RWPE2 (cell line): ENCODE measurements around the gene YARS1.
"Not testable (repeated sequence)": the region's sequence is repeated elsewhere in the genome, so short reads cannot be mapped to it uniquely, and the experiment has no call there.

Experiments
- ATAC-seq: fragments of 200-7000 bp; cut with Tn5 transposase; 3 replicates; pipeline ENCODE4 v1.9.1; 2021; ENCODE audit warnings: low read depth
- DNase-seq: peaks from one replicate; pipeline ENCODE4 v3.0.0-alpha.2; 2020; ENCODE audit warnings: low spot score
- H3K27ac ChIP-seq: fragments of 450-650 bp; 2 replicates; pipeline ENCODE4 v1.5.1; 2017; ENCODE audit warnings: mild to moderate bottlenecking; ENCODE audit not compliant: poor library complexity, severe bottlenecking
- H3K27me3 ChIP-seq: fragments of 250-450 bp; sonication (Bioruptor Pico); 2 replicates; pipeline ENCODE4 v1.5.1; 2021; ENCODE audit warnings: mild to moderate bottlenecking, moderate library complexity; ENCODE audit not compliant: insufficient read depth, poor library complexity, severe bottlenecking
- H3K36me3 ChIP-seq: fragments of 250-450 bp; sonication (Bioruptor Pico); 2 replicates; pipeline ENCODE4 v1.5.1; 2020; ENCODE audit warnings: low read depth, mild to moderate bottlenecking, moderate library complexity
- H3K4me1 ChIP-seq: fragments of 250-450 bp; sonication (Bioruptor Pico); 2 replicates; pipeline ENCODE4 v1.5.1; 2021; ENCODE audit warnings: mild to moderate bottlenecking, moderate library complexity; ENCODE audit not compliant: insufficient read depth, poor library complexity, severe bottlenecking
- H3K4me3 ChIP-seq: fragments of 250-450 bp; sonication (Bioruptor Pico); 2 replicates; pipeline ENCODE4 v1.5.1; 2021; ENCODE audit warnings: mild to moderate bottlenecking, moderate library complexity; ENCODE audit not compliant: severe bottlenecking
- H3K9me3 ChIP-seq: fragments of 250-450 bp; sonication (Bioruptor Pico); 2 replicates; pipeline ENCODE4 v1.5.1; 2021; ENCODE audit warnings: mild to moderate bottlenecking, moderate library complexity; ENCODE audit not compliant: severe bottlenecking
- TF ChIP-seq, protein P1 (sequence below): fragments of 450-650 bp; IDR thresholded peaks from one replicate; pipeline ENCODE4 v1.5.1; 2017; ENCODE audit warnings: mild to moderate bottlenecking, moderate library complexity; ENCODE audit not compliant: poor library complexity, severe bottlenecking

The YARS1 gene

DNA sequence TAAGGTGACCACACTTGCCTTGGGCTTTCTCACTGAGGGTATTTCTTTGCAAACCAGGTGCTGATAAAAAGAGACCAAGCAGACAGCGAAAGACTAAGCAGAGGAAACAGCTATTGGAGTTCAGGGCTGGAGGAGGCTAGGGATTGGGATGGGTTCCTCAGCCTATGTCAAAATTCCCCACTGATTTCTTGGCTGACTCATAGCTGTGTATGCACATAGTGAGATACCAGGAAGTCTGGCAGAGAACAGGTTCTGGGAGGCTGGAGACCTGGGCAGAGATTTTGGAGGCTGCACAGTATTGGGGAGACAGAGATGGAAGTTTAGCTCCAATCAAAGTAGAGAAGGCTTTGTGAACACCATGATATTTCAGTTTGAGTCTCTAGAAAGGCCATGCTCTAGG lies 25.3 kb downstream of the YARS1 start:
- DNase-seq (no peak), ATAC-seq (peak; percentile 81)
- TF ChIP-seq, protein P1, sequence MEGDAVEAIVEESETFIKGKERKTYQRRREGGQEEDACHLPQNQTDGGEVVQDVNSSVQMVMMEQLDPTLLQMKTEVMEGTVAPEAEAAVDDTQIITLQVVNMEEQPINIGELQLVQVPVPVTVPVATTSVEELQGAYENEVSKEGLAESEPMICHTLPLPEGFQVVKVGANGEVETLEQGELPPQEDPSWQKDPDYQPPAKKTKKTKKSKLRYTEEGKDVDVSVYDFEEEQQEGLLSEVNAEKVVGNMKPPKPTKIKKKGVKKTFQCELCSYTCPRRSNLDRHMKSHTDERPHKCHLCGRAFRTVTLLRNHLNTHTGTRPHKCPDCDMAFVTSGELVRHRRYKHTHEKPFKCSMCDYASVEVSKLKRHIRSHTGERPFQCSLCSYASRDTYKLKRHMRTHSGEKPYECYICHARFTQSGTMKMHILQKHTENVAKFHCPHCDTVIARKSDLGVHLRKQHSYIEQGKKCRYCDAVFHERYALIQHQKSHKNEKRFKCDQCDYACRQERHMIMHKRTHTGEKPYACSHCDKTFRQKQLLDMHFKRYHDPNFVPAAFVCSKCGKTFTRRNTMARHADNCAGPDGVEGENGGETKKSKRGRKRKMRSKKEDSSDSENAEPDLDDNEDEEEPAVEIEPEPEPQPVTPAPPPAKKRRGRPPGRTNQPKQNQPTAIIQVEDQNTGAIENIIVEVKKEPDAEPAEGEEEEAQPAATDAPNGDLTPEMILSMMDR, result no peak
- Histone ChIP-seq H3K27me3 (no peaks in the 10 kb centered on the region), H3K4me3 (no peak overlapping the region), H3K4me1 (peaks cover 14% of the 10 kb centered on the region), H3K9me3 (no peaks in the 10 kb centered on the region), H3K27ac (peak overlapping the region; percentile 17), H3K36me3 (peaks cover 93% of the 10 kb centered on the region)

DNA sequence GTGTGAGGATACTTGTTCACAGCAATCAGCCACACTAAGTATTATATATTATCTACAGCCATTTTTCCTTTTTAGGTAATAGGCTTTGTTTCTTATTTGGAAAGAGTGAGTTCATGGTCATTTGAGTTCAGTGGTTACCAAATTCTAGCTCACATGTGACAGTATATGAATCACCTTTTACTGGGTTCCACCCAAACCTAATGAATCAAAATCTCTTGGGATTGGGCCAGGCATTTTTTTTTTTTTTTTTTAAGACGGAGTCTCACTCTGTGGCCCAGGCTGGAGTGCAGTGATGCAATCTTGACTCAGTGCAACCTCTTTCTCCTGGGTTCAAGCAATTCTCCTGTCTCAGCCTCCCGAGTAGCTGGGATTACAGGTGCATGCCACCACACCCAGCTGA lies 27.8 kb downstream of the YARS1 start:
- not testable (repeated sequence) for H3K4me3 ChIP-seq, H3K4me1 ChIP-seq, DNase-seq, H3K9me3 ChIP-seq, H3K27me3 ChIP-seq
- peak overlapping the region; percentile 52 for H3K27ac ChIP-seq
- ATAC-seq, result peak; percentile 77
- H3K36me3 ChIP-seq, result peaks cover 97% of the 10 kb centered on the region

DNA sequence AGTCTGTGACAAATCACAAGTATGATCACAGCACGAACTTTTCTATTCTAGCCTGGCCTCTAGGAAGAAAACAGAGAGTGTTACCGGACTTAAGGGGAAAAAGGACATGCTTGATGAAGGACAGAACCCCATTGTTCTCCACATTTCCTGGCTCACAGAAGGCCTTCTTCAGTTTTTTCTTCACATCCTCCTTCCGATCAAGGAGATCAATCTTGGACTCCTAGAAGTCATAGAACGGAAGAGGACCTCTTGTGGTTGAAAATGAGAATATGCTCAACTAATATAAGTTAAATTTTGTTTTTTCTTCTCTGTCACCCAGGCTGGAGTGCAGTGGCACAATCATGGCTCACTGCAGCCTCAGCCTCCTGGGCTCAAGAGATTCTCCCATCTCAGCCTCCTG lies 30.3 kb downstream of the YARS1 start:
- Histone ChIP-seq H3K9me3 (peaks cover 2% of the 10 kb centered on the region), H3K27me3 (no peaks in the 10 kb centered on the region), H3K4me3 (no peak overlapping the region), H3K36me3 (peaks cover 96% of the 10 kb centered on the region), H3K27ac (no peak overlapping the region), H3K4me1 (peaks cover 8% of the 10 kb centered on the region)
- ATAC-seq, result no peak
- no peak for DNase-seq
- TF ChIP-seq, protein P1, result peak; percentile 16

DNA sequence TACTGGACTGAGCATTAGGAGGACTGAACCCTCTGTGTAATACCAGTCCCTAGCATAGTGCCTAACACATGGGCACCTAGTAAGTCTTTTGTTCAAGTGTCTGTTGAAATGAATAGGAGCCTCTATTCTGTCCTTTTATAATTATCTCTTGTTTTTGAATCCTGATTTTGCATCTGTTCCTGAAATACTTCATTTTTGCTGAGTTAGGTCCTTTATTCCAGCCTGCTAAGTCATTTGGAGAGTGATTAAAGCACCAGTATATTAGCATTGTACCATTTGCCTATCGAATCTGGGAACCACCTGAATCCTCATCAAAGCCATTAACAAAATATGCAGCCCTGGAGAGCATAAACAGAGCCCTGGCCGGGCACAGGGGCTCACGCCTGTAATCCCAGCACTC lies 32.3 kb downstream of the YARS1 start:
- Histone ChIP-seq H3K9me3 (peaks cover 2% of the 10 kb centered on the region), H3K27ac (no peak overlapping the region), H3K27me3 (no peaks in the 10 kb centered on the region), H3K4me3 (no peak overlapping the region), H3K4me1 (peaks cover 23% of the 10 kb centered on the region), H3K36me3 (peaks cover 99% of the 10 kb centered on the region)
- TF ChIP-seq, protein P1, result no peak
- DNase-seq (no peak), ATAC-seq (no peak)

DNA sequence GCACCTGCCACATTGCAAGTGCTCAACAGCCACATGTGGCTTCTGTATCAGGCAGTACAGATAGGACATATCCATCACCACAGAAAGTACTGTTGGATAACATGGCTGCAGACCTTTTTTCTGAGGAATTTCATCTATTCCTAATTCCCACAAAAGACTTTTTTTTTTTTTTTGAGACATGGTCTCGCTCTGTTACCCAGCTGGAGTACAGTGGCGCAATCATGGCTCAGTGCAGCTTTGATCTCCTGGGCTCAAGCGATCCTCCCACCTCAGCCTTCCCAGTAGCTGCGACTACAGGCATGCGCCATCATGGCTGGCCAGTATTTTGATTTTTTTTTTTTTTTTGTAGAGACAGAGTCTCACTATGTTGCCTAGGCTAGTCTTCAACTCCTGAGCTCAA lies 33.3 kb downstream of the YARS1 start:
- Histone ChIP-seq H3K36me3 (peaks cover 99% of the 10 kb centered on the region), H3K9me3 (peaks cover 2% of the 10 kb centered on the region), H3K4me1 (peaks cover 14% of the 10 kb centered on the region), H3K27me3 (no peaks in the 10 kb centered on the region), H3K27ac (no peak overlapping the region), H3K4me3 (no peak overlapping the region)
- DNase-seq (no peak), ATAC-seq (no peak)
- TF ChIP-seq, protein P1, result no peak
